ENCODE data around the gene BATF.

BATF gene

DNA sequence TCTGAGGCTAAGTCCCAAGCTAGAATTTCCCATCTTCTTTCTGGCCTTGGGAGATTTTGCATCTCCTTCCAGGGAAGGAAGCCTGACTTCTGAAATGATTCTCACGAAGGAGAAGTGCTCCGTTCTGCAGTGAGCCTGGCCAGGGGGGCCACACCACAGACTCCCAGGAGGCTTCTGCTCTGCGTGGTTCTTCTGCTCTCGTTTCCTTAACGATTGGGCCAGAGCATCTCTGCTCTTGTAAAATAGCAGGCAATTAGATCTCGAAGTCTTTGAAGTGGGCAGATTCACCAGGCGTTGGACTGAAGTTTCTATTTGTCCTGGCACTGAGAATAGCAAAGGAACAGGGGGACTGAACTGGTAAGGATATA lies 6.7 kb upstream of the BATF start:
- peak; percentile 45 for ATAC-seq
- peak overlapping the region; percentile 96 for H3K27ac Mint-ChIP-seq

DNA sequence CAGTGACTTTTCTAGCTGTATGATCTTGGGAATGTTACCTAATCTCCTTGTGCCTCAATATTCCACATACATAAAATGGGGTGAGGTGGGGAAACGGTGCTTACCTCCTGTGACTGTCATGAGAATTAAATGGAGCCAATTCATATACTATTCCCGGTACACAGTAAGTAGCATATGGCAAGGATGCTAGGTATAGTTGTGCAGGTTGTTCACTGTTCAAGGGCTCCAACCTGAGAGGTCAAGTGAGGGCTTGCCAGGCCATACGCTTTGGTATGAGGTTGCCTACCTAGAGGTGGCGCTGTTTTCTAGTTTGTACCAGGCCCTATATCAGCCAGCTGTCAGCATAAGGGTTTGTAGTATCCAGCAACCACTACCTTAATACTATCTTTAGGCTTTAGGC lies 3.6 kb upstream of the BATF start:
- Mint-ChIP-seq H3K4me1 (peaks cover 78% of the 10 kb centered on the region), H3K4me3 (no peak overlapping the region), H3K36me3 (peaks cover 21% of the 10 kb centered on the region), H3K27ac (no peak overlapping the region), H3K9me3 (no peaks in the 10 kb centered on the region)
- peak in 1 of 2 donors; percentile 79 for DNase-seq (ENCODE audit: low spot score in 2 of 2)
- peak; percentile 38 for ATAC-seq

More for the DNA sequence above, 6.7 kb upstream of the BATF start:
- DNase-seq (ENCODE audit: low spot score in 2 of 2): no peak
- Mint-ChIP-seq H3K9me3 (peaks cover 9% of the 10 kb centered on the region), H3K4me1 (peaks cover 66% of the 10 kb centered on the region), H3K36me3 (no peaks in the 10 kb centered on the region), H3K4me3 (peak overlapping the region; percentile 87)

DNA sequence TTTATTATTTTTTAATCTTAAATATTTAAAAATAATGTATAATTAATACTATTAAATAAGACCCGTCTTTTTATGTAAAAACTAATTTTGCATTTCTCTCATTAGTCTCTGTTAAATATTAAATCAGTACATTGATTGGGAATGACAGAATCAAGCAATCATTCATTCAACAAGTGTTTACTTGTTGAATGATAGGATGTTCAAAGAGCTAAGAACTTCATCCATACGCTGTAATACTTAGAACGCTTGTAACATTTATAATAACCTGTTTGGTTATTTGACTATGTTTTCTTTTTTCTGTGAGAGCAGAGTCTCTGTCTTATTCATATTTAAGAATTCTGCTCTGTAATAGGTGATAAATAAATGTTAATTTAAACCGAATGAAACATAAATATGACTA lies 2.9 kb upstream of the BATF start:
- Mint-ChIP-seq H3K27ac (peak overlapping the region; percentile 98), H3K4me3 (peak overlapping the region; percentile 97), H3K36me3 (peaks cover 28% of the 10 kb centered on the region), H3K4me1 (peaks cover 80% of the 10 kb centered on the region), H3K9me3 (no peaks in the 10 kb centered on the region)
- DNase-seq (ENCODE audit: low spot score in 2 of 2) (no peak), ATAC-seq (no peak)

DNA sequence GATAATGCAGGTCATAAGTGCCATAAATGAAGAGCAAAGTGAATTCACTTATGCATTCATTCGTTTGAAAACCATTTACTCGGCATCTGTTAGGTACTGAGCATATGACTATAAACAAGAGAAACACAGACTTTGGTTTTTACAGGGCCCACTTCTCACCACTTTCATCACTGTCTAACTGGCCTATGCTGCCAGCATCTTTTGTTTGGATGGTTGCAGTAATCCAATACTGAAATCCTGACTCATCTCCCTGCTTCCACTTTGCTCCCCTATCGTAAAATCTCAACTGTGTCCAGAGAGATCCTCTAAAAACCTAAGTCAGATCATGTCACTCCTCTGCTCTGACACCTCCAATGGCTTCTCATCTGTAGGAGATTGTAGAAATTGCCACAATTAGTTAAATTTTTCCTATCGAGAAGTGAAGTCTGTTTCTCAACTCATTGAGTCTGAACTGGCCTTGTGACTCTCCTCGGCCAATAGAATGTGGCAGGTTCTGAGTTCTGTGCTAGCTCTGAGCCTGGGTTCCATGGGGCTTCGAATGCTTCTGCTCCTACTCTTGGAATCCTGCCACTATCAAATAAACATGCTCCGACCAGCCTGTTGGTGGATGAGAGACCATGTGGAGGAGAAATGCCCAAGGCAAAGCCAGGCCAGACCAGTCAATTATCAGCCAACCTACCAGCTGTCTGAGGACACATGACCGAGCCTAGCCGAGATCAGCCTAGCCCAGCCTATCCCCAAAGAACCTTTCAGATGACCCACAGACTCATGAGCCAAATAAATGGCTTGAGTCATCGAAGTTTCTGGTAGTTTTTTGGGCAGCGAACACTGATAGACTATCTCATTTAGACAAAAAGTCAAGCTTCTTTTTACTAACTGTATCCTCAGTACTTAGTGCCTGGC lies 2.2 kb upstream of the BATF start:
- peak; percentile 56 for ATAC-seq

DNA sequence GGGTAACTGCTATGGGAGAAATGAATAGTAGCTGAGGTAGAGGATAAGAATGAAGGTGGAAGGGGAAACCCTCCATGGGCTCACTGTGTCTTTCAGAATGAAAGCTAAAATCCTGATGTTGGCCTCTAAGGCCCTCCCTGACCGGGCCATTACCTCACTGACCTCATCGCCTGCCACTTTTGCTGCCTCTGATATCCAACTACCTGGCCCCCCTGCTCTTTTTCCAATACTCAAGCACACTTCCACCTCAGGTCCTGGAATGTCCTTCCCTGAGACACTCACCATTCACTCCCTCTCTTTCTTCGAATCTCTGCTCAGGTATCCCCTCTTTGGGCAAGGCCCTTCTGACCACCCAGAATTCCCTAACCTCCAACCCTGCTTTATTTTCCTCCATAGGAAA lies 1.4 kb upstream of the BATF start:
- peak overlapping the region; percentile 97 for H3K4me3 Mint-ChIP-seq

More for the DNA sequence above, 2.2 kb upstream of the BATF start:
- Mint-ChIP-seq H3K27ac (peak overlapping the region; percentile 98), H3K9me3 (no peaks in the 10 kb centered on the region), H3K4me3 (peak overlapping the region; percentile 97), H3K36me3 (peaks cover 35% of the 10 kb centered on the region), H3K4me1 (peaks cover 80% of the 10 kb centered on the region)
- peak in 1 of 2 donors; percentile 59 for DNase-seq (ENCODE audit: low spot score in 2 of 2)

DNA sequence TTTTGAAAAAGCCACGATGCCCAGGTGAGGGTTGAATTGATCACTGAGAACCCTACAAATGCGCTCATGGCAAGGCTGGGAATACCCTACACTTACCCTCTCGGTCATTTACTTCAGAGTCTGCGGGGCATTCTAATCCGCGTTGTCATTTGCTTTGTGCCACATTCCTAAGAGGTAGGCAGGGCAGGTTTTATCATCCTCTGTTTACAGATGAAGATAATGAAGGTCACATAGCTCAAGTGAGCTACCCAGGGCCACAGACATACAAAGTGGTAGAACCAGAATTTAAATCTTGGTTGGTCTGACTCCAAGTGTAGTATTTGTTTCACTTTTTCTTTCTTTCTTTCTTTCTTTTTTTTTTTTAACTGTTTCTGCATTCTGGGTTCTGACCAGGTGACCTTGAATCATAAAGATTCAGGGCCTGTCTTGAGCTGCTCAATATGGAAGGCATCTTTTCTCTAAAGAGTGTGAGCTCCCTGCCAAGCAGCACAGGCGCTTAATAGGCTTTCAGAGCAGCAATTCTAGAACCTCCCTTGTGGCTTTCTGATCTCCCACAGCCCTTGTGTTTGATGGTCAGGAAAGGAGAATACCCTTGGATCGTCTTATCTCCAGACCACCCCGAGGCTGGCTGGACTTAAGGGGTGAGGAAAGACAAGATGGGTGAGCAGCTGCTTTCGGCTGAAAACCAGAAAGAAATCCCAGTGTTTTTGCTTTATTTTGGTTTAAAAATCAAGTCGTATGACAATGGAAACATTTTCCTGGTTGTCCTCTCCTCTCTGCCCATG lies 662 bp upstream of the BATF start:
- peak in 1 of 2 donors; percentile 69 for DNase-seq (ENCODE audit: low spot score in 2 of 2)
- Mint-ChIP-seq H3K27ac (peak overlapping the region; percentile 98), H3K36me3 (peaks cover 51% of the 10 kb centered on the region), H3K9me3 (no peaks in the 10 kb centered on the region), H3K4me1 (peaks cover 81% of the 10 kb centered on the region), H3K4me3 (peak overlapping the region; percentile 97)
- peak; percentile 46 for ATAC-seq

More for the DNA sequence above, 1.4 kb upstream of the BATF start:
- H3K27ac Mint-ChIP-seq: peak overlapping the region; percentile 98
- no peak for ATAC-seq
- no peaks in the 10 kb centered on the region for H3K9me3 Mint-ChIP-seq
- H3K4me1 Mint-ChIP-seq: peaks cover 80% of the 10 kb centered on the region
- H3K36me3 Mint-ChIP-seq: peaks cover 43% of the 10 kb centered on the region
- peak in 1 of 2 donors; percentile 46 for DNase-seq (ENCODE audit: low spot score in 2 of 2)

DNA sequence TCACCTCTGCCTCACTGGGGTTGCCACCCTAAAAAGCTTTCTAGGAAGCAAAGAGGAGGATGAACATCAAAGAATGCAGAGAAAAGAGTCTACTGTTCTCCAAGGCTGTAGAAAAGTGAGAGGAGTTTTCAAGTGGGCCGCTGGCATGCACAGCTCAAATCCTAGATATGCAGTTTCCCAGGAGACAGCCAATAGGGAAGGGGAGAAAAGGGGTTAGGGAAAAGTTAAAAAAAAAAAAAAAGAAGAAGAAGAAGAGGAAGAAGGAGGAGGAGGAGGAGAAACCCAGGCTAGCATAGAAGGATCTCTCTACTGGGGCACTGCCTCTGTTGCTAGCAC lies 682 bp downstream of the BATF start:
- no peak for DNase-seq (ENCODE audit: low spot score in 2 of 2)
- Mint-ChIP-seq H3K27ac (peak overlapping the region; percentile 98), H3K4me3 (peak overlapping the region; percentile 97), H3K4me1 (peaks cover 86% of the 10 kb centered on the region), H3K9me3 (no peaks in the 10 kb centered on the region), H3K36me3 (peaks cover 64% of the 10 kb centered on the region)
- ATAC-seq: no peak

DNA sequence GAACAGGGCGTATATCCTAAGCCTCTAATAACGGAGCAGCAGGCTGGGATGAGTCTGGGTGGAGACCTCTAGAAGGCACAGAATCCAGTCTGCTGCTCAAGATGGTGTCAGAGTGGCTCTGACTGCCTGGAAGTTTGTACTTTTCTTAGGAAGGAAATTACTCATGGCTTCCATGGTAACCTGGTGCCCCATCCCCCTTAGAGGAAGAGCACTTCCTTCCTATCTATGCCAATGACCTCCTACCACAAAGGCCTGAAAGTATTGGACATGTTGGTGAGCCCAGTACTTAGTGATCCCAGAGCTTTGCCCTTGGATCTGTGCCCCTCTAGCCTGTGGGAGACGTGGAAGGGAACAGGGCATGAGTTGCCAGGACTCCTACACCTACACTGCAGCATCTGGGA lies 1.5 kb downstream of the BATF start:
- H3K4me1 Mint-ChIP-seq: peaks cover 86% of the 10 kb centered on the region
- DNase-seq (ENCODE audit: low spot score in 2 of 2): peak in 1 of 2 donors; percentile 61
- ATAC-seq: peak; percentile 34
- H3K4me3 Mint-ChIP-seq: peak overlapping the region; percentile 97
- H3K36me3 Mint-ChIP-seq: peaks cover 72% of the 10 kb centered on the region
- peak overlapping the region; percentile 98 for H3K27ac Mint-ChIP-seq
- no peaks in the 10 kb centered on the region for H3K9me3 Mint-ChIP-seq

DNA sequence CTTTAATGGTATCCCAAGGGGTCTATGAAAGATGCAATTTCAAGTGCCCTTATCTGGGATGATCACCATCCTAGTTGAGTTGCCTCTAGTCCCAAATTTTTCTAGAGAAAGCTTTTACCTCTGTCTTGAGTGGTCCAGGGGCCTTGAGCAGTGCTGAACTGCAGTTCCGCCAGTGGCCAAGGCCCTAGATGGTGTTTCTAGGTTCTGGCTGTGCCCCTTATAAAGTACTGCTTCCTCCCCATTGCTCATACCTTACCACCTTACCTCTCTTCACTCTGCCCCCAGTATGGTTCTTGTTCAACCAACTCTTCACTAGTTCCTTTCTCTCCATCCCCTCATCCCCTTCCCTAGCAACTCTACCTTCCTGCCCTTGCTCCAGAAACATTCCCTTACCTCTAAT lies 3.7 kb downstream of the BATF start:
- DNase-seq (ENCODE audit: low spot score in 2 of 2) (peak in 1 of 2 donors; percentile 53), ATAC-seq (no peak)
- H3K9me3 Mint-ChIP-seq: no peaks in the 10 kb centered on the region
- H3K27ac Mint-ChIP-seq: peak overlapping the region; percentile 98
- H3K36me3 Mint-ChIP-seq: peaks cover 94% of the 10 kb centered on the region
- H3K4me3 Mint-ChIP-seq: peak overlapping the region; percentile 97
- peaks cover 87% of the 10 kb centered on the region for H3K4me1 Mint-ChIP-seq

DNA sequence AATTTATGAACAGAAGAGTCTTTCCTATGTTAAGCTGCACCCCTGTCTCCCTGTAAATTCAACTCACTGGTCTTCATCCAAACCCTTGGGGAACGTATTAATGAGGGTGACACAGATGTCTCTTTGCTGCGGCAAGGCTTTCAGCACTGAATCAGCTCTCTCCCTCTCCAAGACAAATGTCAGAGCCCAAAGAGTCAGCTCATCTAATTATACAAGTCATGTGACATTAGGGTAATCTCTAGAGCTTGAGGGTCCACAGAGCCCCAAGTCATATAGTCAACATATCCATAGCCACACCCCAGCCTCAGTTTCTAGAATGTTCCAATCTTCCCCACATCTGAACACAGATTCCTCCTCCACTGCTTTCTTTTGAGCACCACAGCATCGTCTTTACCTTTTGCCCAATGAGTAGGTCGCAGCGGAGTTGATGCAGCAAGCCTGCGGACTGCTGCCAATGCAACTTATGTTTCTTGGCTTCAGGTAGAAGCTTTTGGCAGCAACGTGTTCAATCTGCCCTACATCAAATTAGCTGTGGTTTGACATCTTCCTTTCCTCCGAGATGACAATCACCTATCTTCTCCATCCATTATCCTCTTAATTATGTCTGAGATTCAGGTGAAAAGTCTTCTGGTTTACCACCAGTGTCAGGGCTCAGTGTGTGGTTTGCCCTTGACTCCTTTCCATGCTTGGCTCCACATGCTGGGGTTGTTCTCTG lies 5.3 kb downstream of the BATF start:
- DNase-seq (ENCODE audit: low spot score in 2 of 2): peak in 1 of 2 donors; percentile 41
- H3K9me3 Mint-ChIP-seq: no peaks in the 10 kb centered on the region
- peaks cover 86% of the 10 kb centered on the region for H3K4me1 Mint-ChIP-seq
- peaks cover 100% of the 10 kb centered on the region for H3K36me3 Mint-ChIP-seq
- ATAC-seq: no peak
- H3K27ac Mint-ChIP-seq: peak overlapping the region; percentile 11
- H3K4me3 Mint-ChIP-seq: peak overlapping the region; percentile 97

DNA sequence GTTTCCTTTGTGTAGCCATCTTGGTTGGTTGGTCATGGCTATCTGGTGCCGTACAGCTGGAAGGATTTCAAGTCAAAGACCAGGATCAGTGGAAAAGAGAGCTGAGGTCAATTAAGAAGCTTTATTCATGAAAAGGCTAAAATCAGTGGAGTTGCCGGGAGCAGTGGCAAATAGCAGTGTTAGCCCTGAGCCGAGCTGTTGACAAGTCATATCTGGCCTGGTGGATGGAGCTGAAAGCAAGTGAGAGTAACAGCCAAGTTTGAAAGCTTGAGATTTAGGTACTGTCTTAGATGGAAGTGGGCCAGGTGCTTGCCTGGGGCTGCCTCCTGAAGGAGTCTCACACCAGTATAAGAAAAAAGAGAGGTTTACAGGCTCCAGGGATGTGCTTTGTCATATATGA lies 9.0 kb downstream of the BATF start:
- Mint-ChIP-seq H3K36me3 (peaks cover 100% of the 10 kb centered on the region), H3K27ac (peak overlapping the region; percentile 78), H3K4me1 (peaks cover 81% of the 10 kb centered on the region), H3K9me3 (no peaks in the 10 kb centered on the region), H3K4me3 (peak overlapping the region; percentile 54)
- ATAC-seq (peak; percentile 58), DNase-seq (ENCODE audit: low spot score in 2 of 2) (peak in 1 of 2 donors; percentile 49)

DNA sequence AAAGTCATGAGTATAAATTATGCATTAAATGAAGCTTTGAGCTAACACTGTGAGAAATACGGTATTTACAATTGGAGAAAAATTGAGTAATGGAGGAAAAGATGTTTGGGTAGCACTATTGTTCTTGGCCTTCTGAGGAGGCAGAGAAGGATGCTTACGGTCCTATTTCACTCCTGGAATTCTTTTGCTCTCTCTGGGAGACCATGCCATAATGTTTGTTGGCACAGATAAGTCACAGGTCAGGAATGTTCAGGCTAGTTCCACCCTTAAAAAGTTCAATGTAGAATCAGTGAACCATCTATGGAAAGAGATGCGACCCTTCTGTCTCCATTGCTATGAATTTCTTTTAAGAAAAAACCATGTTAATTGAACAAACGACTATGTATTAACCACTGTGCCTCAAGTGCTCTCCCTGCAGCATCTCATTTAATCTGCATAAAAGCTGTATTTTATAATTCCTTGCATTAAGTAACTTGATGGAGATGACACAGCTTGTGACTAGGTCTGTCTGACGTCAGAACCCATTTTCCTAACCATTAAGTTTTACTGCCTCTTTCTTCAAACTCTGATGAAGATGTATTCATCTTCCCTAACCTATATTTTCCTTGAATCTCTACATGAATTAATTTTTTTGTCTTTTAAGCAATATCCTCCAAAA lies 9.5 kb downstream of the BATF start:
- H3K27ac Mint-ChIP-seq: peak overlapping the region; percentile 78
- H3K4me1 Mint-ChIP-seq: peaks cover 78% of the 10 kb centered on the region
- DNase-seq (ENCODE audit: low spot score in 2 of 2) (peak in 1 of 2 donors; percentile 2), ATAC-seq (no peak)
- H3K36me3 Mint-ChIP-seq: peaks cover 100% of the 10 kb centered on the region
- H3K9me3 Mint-ChIP-seq: no peaks in the 10 kb centered on the region
- H3K4me3 Mint-ChIP-seq: peak overlapping the region; percentile 54

DNA sequence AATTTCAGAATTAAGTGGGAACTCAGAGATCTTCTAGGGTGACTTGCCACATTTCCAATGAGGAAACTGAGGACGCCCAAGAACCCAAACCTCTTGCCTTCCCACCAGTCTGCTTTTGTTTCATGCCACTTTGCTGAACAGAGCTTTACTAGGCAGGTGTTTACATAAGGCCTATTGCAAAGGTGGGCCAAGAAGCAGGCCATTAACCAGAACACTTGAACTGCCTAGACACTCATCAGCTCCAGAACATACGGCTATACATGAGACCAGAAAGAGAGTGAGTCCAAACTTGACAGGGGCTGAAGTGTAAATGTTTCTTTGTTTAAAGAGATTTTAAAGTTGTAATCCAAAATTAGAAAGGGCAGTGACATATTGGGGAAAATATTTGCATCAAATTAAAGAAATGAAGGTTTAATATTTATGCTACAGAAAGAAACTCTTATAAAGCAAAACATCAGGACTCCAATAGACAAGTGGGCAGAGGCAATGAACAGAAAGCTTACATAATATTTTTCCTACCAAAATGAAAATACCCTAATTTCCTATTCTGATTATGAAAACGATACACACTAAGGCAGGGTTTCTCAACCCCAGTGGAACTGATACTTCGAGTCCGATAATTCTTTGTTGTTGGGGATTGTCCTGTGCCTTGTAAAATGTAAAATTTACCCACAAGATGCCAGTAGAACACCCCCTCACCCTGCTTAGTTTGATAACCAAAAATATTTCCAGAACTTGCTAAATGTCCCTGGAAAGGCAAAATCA lies 11.7 kb downstream of the BATF start:
- Mint-ChIP-seq H3K9me3 (no peaks in the 10 kb centered on the region), H3K36me3 (peaks cover 100% of the 10 kb centered on the region), H3K27ac (peak overlapping the region; percentile 83), H3K4me1 (peaks cover 71% of the 10 kb centered on the region), H3K4me3 (peak overlapping the region; percentile 35)
- no peak for ATAC-seq
- peak in 1 of 2 donors; percentile 4 for DNase-seq (ENCODE audit: low spot score in 2 of 2)
